ENCODE measurements around the gene TMIGD3. TPM values are rescaled to one million over a fixed set of nuclear protein-coding genes. Genes with fewer than 3 reads are reported as not detected.

TMIGD3 gene
- polyA plus RNA-seq, 4 donors = 0.72 to 6.2 (median 2.4) TPM

DNA sequence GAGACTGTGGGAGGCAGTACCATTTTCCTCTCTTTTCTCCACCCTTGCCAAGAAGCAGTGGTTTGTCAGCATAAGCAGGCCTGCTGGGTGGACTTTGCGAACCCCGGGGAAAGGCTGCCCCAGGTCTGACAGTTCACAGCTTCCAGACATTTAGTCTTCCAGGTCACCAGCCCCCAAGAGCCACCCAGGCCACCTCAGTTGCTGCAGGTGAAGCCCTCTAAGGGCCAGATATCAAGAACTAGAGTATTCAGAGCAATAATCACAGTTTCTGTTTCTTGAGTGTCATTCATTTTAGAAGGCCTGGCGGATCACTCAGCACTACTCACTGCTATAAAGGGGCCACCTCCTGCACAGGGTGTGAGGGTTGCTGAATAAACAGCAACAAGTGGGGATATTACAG is 9.5 kb upstream of the TMIGD3 start:
- H3K9me3 ChIP-seq (ENCODE audit: control insufficient read depth in 2 of 2, insufficient read depth in 1 of 2, low read depth in 1 of 2, low read length in 1 of 2) = no peaks in the 10 kb centered on the region
- peaks cover 0 to 44% (median 4%) of the 10 kb centered on the region in 3 donors for H3K4me1 ChIP-seq (ENCODE audit: control insufficient read depth in 3 of 3, insufficient read depth in 2 of 3, low read depth in 1 of 3, low read length in 2 of 3)
- 80 to 90% (median 87%) methylated on average over 3 of the region's 3 CpGs for WGBS, 3 donors
- H3K27me3 ChIP-seq (ENCODE audit: control insufficient read depth in 3 of 3, insufficient read depth in 3 of 3, low read length in 3 of 3) = peaks cover 0 to 9% (median 0%) of the 10 kb centered on the region in 3 donors
- no peaks in the 10 kb centered on the region for H3K36me3 ChIP-seq (ENCODE audit: control insufficient read depth in 3 of 3, insufficient read depth in 2 of 3, low read depth in 1 of 3, low read length in 3 of 3)
- DNase-seq = peak in 1 of 2 donors; percentile 60
- no peak for FAIRE-seq
- H3K27ac ChIP-seq (ENCODE audit: low read depth in 1 of 3, low read length in 2 of 3) = peak overlapping the region in 1 of 3 donors; percentile 56
- no peak overlapping the region for H3K4me3 ChIP-seq (ENCODE audit: low read depth in 1 of 3, low read length in 3 of 3)

DNA sequence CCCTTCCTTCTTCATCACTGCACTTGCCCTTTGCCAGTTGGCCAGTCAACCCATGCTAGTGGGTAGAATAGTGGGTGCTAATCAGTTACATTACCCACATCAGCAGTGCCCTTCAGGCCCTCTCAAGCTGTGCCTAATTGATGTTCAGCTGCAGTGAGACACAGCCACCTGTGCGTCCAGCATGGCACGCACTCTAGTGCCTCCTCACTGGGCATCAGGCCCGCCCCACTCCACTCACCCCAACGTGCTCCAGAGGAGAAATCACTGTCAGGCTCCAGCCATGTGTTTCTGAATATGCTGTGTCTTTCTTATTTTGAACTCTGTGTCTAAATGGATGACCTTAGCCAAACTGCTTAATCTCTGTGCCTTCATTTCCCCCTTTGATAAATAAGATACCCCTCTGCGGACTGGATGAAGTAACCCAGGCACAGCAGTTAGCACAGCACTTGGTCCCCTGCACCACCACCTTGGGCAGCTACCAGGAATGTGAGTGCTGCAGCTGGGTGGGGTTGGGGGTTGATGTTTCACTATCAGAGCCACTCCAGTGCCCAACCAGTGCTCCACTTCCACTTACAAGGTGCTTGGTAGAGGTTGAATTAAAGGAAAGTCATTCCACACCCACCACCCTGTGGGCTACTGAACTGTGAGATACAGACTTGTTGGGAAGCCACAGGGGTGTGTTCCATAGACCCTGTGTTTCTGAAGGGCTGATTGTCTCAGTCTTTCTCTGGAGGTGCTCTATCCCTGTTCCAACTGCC is 8.9 kb upstream of the TMIGD3 start:
- H3K4me1 ChIP-seq (ENCODE audit: control insufficient read depth in 3 of 3, insufficient read depth in 2 of 3, low read depth in 1 of 3, low read length in 2 of 3) = peaks cover 0 to 50% (median 5%) of the 10 kb centered on the region in 3 donors

DNA sequence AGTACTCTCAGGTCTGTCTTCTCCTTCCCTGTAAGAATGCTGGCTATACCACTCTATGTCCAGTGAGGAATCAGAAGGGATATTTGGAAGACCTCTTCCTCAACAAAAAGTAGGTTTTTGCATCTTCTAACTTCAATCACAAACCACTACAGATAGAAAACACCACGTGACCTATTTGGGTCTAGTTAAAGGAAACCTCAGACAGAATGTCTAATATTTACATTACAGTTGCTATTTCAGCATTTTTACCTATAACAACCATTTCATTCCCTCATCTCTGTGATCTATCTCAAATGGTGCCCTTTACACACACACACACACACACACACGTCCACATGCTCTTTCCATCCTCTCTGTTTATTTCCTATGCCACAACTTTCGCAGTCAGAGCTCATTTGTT is 7.9 kb upstream of the TMIGD3 start:
- FAIRE-seq (no peak), DNase-seq (no peak)
- peaks cover 0 to 54% (median 6%) of the 10 kb centered on the region in 3 donors for H3K4me1 ChIP-seq (ENCODE audit: control insufficient read depth in 3 of 3, insufficient read depth in 2 of 3, low read depth in 1 of 3, low read length in 2 of 3)
- no peak overlapping the region for H3K27ac ChIP-seq (ENCODE audit: low read depth in 1 of 3, low read length in 2 of 3)
- H3K9me3 ChIP-seq (ENCODE audit: control insufficient read depth in 2 of 2, insufficient read depth in 1 of 2, low read depth in 1 of 2, low read length in 1 of 2) = no peaks in the 10 kb centered on the region
- H3K36me3 ChIP-seq (ENCODE audit: control insufficient read depth in 3 of 3, insufficient read depth in 2 of 3, low read depth in 1 of 3, low read length in 3 of 3) = no peaks in the 10 kb centered on the region
- peaks cover 0 to 7% (median 0%) of the 10 kb centered on the region in 3 donors for H3K27me3 ChIP-seq (ENCODE audit: control insufficient read depth in 3 of 3, insufficient read depth in 3 of 3, low read length in 3 of 3)
- no peak overlapping the region for H3K4me3 ChIP-seq (ENCODE audit: low read depth in 1 of 3, low read length in 3 of 3)
- 69 to 75% (median 71%) methylated on average over 3 of the region's 3 CpGs for WGBS, 3 donors

More for the DNA sequence above, 8.9 kb upstream of the TMIGD3 start:
- Histone ChIP-seq H3K9me3 (ENCODE audit: control insufficient read depth in 2 of 2, insufficient read depth in 1 of 2, low read depth in 1 of 2, low read length in 1 of 2) (no peaks in the 10 kb centered on the region), H3K36me3 (ENCODE audit: control insufficient read depth in 3 of 3, insufficient read depth in 2 of 3, low read depth in 1 of 3, low read length in 3 of 3) (no peaks in the 10 kb centered on the region), H3K4me3 (ENCODE audit: low read depth in 1 of 3, low read length in 3 of 3) (no peak overlapping the region), H3K27ac (ENCODE audit: low read depth in 1 of 3, low read length in 2 of 3) (peak overlapping the region in 1 of 3 donors; percentile 56), H3K27me3 (ENCODE audit: control insufficient read depth in 3 of 3, insufficient read depth in 3 of 3, low read length in 3 of 3) (peaks cover 0 to 9% (median 0%) of the 10 kb centered on the region in 3 donors)
- WGBS, 3 donors = 87 to 88% (median 88%) methylated on average over 5 of the region's 5 CpGs
- FAIRE-seq (no peak), DNase-seq (no peak)

DNA sequence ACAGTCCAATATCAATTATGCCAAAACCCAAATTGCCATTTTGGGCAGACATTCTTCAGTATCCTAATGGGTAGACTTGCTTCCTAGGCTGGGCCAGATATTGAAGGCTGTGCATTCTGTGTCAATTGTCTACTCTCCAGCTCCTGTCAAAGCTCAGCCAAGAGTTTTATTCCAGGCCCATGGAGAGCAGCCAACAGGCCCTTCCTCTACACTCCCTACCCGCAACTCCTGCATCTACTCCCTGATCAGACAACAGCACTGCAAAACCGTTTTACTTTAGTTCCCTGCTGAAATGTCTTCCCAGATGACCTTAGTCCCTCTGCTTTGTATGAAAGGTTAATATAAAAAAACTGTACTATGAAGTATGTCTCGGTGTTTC is 6.6 kb upstream of the TMIGD3 start:
- no peak overlapping the region for H3K4me3 ChIP-seq (ENCODE audit: low read depth in 1 of 3, low read length in 3 of 3)
- whole genome bisulfite sequencing, 3 donors = 46 to 67% (median 51%) methylated on average over 3 of the region's 3 CpGs
- peak overlapping the region in 1 of 3 donors; percentile 6 for H3K27ac ChIP-seq (ENCODE audit: low read depth in 1 of 3, low read length in 2 of 3)
- H3K9me3 ChIP-seq (ENCODE audit: control insufficient read depth in 2 of 2, insufficient read depth in 1 of 2, low read depth in 1 of 2, low read length in 1 of 2) = no peaks in the 10 kb centered on the region
- H3K36me3 ChIP-seq (ENCODE audit: control insufficient read depth in 3 of 3, insufficient read depth in 2 of 3, low read depth in 1 of 3, low read length in 3 of 3) = no peaks in the 10 kb centered on the region
- peaks cover 0 to 46% (median 6%) of the 10 kb centered on the region in 3 donors for H3K4me1 ChIP-seq (ENCODE audit: control insufficient read depth in 3 of 3, insufficient read depth in 2 of 3, low read depth in 1 of 3, low read length in 2 of 3)
- DNase-seq (no peak), FAIRE-seq (no peak)
- H3K27me3 ChIP-seq (ENCODE audit: control insufficient read depth in 3 of 3, insufficient read depth in 3 of 3, low read length in 3 of 3) = no peaks in the 10 kb centered on the region

DNA sequence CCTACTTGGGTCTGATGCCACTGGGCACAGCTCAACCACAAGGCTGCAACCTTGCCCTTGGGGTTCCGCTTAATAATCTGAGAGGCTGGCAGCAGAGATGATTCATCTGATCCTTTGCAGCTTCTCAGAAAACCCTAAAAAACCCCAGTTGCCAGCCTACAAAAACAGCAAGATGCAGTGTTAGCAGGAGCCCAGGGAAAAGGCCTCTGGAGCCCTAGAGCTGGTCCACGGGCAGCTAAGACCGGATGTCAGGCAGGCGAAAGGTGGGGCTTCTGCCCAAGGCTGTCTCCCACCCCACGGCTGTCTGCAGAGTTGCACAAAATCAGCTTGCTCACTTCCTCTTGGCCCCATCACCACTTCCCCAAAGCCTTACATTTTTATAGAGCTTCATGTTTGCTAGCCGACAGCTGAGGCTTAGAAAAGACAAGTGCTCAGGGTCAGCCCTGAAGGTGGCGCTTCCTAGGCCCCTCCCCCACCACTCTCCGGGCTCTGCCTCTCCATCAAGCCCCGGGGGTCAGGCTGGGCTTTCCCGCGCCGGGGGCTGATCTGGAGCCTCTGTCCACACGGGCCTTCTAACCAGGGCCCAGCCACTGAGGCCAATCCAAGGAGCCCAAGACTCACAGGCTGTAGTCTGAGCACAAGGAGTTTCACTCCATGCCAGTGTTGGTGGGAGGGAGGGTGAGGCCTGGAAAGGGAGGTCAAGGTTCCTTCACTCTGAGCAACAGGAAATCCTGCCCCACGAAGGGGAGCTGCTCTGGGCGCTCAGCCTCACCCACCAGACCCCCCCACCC is 4.2 kb upstream of the TMIGD3 start:
- H3K9me3 ChIP-seq (ENCODE audit: control insufficient read depth in 2 of 2, insufficient read depth in 1 of 2, low read depth in 1 of 2, low read length in 1 of 2) = no peaks in the 10 kb centered on the region
- DNase-seq (peak in 1 of 2 donors; percentile 87), FAIRE-seq (no peak)
- peak overlapping the region in 2 of 3 donors; percentile 20 to 40 for H3K4me3 ChIP-seq (ENCODE audit: low read depth in 1 of 3, low read length in 3 of 3)
- no peaks in the 10 kb centered on the region for H3K27me3 ChIP-seq (ENCODE audit: control insufficient read depth in 3 of 3, insufficient read depth in 3 of 3, low read length in 3 of 3)
- 3 to 6% (median 5%) methylated on average over 15 of the region's 15 CpGs for WGBS, 3 donors
- no peaks in the 10 kb centered on the region for H3K36me3 ChIP-seq (ENCODE audit: control insufficient read depth in 3 of 3, insufficient read depth in 2 of 3, low read depth in 1 of 3, low read length in 3 of 3)
- H3K4me1 ChIP-seq (ENCODE audit: control insufficient read depth in 3 of 3, insufficient read depth in 2 of 3, low read depth in 1 of 3, low read length in 2 of 3) = peaks cover 0 to 37% (median 6%) of the 10 kb centered on the region in 3 donors
- peak overlapping the region; percentile 89 to 97 (median 91) for H3K27ac ChIP-seq (ENCODE audit: low read depth in 1 of 3, low read length in 2 of 3)

DNA sequence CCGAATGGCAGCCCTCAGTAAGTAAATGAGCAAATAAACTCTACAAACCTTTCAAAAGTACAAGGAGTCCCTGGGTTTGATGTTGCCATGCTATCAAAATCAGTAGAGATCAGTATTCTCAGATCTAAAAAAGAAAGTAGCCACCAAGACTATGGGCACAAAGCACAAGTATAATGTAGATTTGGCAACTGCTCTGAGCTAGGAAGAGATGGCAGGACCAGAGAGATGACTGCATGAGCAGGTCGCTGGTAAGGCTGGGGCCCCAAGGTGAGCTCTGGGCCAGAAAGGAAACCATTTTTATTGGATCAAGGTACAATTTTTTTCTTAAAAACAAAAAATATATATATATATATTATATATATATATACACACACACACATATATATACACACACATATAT is 3.1 kb upstream of the TMIGD3 start:
- peaks cover 0 to 30% (median 6%) of the 10 kb centered on the region in 3 donors for H3K4me1 ChIP-seq (ENCODE audit: control insufficient read depth in 3 of 3, insufficient read depth in 2 of 3, low read depth in 1 of 3, low read length in 2 of 3)
- no peak for FAIRE-seq
- H3K36me3 ChIP-seq (ENCODE audit: control insufficient read depth in 3 of 3, insufficient read depth in 2 of 3, low read depth in 1 of 3, low read length in 3 of 3) = no peaks in the 10 kb centered on the region
- no peaks in the 10 kb centered on the region for H3K9me3 ChIP-seq (ENCODE audit: control insufficient read depth in 2 of 2, insufficient read depth in 1 of 2, low read depth in 1 of 2, low read length in 1 of 2)
- peak overlapping the region in 1 of 3 donors; percentile 34 for H3K27ac ChIP-seq (ENCODE audit: low read depth in 1 of 3, low read length in 2 of 3)
- WGBS, 3 donors = 39 to 64% (median 52%) methylated on average over 2 of the region's 2 CpGs
- no peaks in the 10 kb centered on the region for H3K27me3 ChIP-seq (ENCODE audit: control insufficient read depth in 3 of 3, insufficient read depth in 3 of 3, low read length in 3 of 3)
- no peak for DNase-seq
- no peak overlapping the region for H3K4me3 ChIP-seq (ENCODE audit: low read depth in 1 of 3, low read length in 3 of 3)

DNA sequence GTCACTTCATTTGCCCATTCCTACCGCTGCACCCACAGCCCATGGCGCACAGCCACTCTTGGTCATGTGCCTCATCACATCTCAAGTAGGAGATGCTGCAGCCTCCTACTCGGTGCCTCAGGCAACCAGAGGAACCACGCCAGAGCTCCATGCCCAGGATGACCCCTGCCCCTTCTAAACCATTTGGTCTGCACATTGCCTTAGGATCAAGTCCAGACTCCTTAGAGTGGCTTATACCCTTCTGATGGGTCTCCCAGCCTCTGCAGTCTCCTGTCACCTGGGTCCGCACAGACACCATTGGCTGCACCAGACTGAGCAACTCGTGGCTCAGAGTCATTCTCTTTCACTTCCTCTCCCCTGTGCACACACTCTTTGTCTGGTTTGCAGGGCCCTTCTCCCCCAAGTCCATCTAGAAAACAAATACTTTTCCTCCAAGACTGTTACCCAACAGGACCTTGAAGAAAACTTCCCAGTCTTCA is 2.2 kb upstream of the TMIGD3 start:
- Histone ChIP-seq H3K9me3 (ENCODE audit: control insufficient read depth in 2 of 2, insufficient read depth in 1 of 2, low read depth in 1 of 2, low read length in 1 of 2) (no peaks in the 10 kb centered on the region), H3K36me3 (ENCODE audit: control insufficient read depth in 3 of 3, insufficient read depth in 2 of 3, low read depth in 1 of 3, low read length in 3 of 3) (no peaks in the 10 kb centered on the region), H3K4me1 (ENCODE audit: control insufficient read depth in 3 of 3, insufficient read depth in 2 of 3, low read depth in 1 of 3, low read length in 2 of 3) (peaks cover 0 to 27% (median 6%) of the 10 kb centered on the region in 3 donors), H3K27me3 (ENCODE audit: control insufficient read depth in 3 of 3, insufficient read depth in 3 of 3, low read length in 3 of 3) (no peaks in the 10 kb centered on the region), H3K4me3 (ENCODE audit: low read depth in 1 of 3, low read length in 3 of 3) (no peak overlapping the region), H3K27ac (ENCODE audit: low read depth in 1 of 3, low read length in 2 of 3) (peak overlapping the region in 1 of 3 donors; percentile 50)
- FAIRE-seq (no peak), DNase-seq (no peak)
- WGBS, 3 donors = 74 to 90% (median 80%) methylated on average over 6 of the region's 6 CpGs

DNA sequence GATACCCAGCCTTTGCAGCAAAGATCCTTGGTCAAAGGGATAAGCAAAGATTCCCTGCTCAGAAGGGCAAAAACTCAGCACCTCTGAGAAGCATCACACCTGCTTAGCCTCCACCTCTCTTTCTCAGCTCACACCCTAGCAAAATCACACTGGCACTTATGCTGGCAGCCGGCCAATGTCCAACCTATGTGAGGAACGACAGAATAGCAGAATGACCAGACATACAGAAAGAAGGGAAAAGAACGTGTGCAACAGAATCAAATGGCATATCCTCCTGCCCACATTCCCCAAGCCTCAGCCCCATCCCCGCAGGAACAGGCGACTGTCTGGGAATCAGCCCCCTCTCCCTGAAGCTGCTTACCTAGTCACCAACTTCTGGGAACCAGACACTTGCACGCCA is 664 bp upstream of the TMIGD3 start:
- whole genome bisulfite sequencing, 3 donors = 59 to 79% (median 65%) methylated on average over 6 of the region's 6 CpGs
- FAIRE-seq (no peak), DNase-seq (no peak)
- peaks cover 0 to 19% (median 5%) of the 10 kb centered on the region in 3 donors for H3K4me1 ChIP-seq (ENCODE audit: control insufficient read depth in 3 of 3, insufficient read depth in 2 of 3, low read depth in 1 of 3, low read length in 2 of 3)
- no peaks in the 10 kb centered on the region for H3K27me3 ChIP-seq (ENCODE audit: control insufficient read depth in 3 of 3, insufficient read depth in 3 of 3, low read length in 3 of 3)
- H3K9me3 ChIP-seq (ENCODE audit: control insufficient read depth in 2 of 2, insufficient read depth in 1 of 2, low read depth in 1 of 2, low read length in 1 of 2) = no peaks in the 10 kb centered on the region
- no peaks in the 10 kb centered on the region for H3K36me3 ChIP-seq (ENCODE audit: control insufficient read depth in 3 of 3, insufficient read depth in 2 of 3, low read depth in 1 of 3, low read length in 3 of 3)
- H3K4me3 ChIP-seq (ENCODE audit: low read depth in 1 of 3, low read length in 3 of 3) = no peak overlapping the region
- H3K27ac ChIP-seq (ENCODE audit: low read depth in 1 of 3, low read length in 2 of 3) = no peak overlapping the region
